GM23248 (cell line): Measurements from ENCODE around the gene TRIO.

Source experiments
- EZH2 ChIP-seq: fragments of 200-600 bp; sonication (generic); IDR thresholded peaks from 2 replicates; pipeline ENCODE4 v1.6.1; 2018; ENCODE audit warnings: antibody characterized with exemption, mild to moderate bottlenecking; ENCODE audit not compliant: insufficient read depth, poor library complexity, severe bottlenecking
- EZH2phosphoT487 ChIP-seq: fragments of 200-600 bp; sonication (generic); IDR thresholded peaks from 2 replicates; pipeline ENCODE4 v1.6.1; 2018; ENCODE audit warnings: antibody characterized with exemption, moderate library complexity, mild to moderate bottlenecking, low read depth; ENCODE audit not compliant: insufficient read depth

DNA sequence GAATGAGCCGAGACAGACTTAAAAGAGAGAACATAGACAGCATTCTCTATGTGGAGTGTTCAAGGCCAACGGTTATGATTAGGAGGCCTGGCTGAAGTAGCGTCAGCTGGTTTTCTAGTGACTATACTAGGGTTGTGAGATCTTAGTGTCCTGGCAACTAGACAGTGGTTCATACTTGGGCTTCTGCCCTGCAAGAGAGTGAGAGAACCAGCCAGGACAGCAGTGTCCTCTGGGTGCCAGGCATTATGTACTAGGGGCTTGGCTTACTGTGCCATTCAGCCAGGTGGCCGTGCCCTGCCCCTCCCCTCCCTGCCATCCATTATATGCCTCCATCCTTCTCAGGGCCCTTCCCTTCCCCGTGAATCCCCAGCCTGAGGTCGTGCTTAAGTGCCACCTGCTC, 56.8 kb downstream of the TRIO start:
- TF ChIP-seq EZH2phosphoT487 (no peak), EZH2 (no peak)
